Hippocampal formation (tissue), 2 donors: Measurements from ENCODE around the gene SNHG17.
A peak's percentile ranks its signal among the peaks of the same experiment; 100 is the strongest.
"Not testable (repeated sequence)": the region's sequence is repeated elsewhere in the genome, so short reads cannot be mapped to it uniquely, and the experiment has no call there.

Experiments used
- DNase-seq, 2 donors: peaks; one replicate each; lab custom pipeline; 2025; lab: John Stamatoyannopoulos, UW

The SNHG17 gene

GRCh38 chr20:38447931-38448675 lies 13.0 kb upstream of the SNHG17 start:
- no peak for DNase-seq

- DNase-seq = no peak
Measured at GRCh38 chr20:38447251-38447661, 12.1 kb upstream of the SNHG17 start.

GRCh38 chr20:38446441-38447209 lies 11.5 kb upstream of the SNHG17 start:
- peak; percentile 86 to 87 for DNase-seq

GRCh38 chr20:38445901-38446425 lies 10.8 kb upstream of the SNHG17 start:
- DNase-seq = no peak

GRCh38 chr20:38445381-38445796 lies 10.3 kb upstream of the SNHG17 start:
- no peak for DNase-seq

- DNase-seq = no peak
Measured at GRCh38 chr20:38441916-38442315, 6.8 kb upstream of the SNHG17 start.

- DNase-seq = not testable (repeated sequence)
Measured at GRCh38 chr20:38441110-38441509, 6.0 kb upstream of the SNHG17 start.

GRCh38 chr20:38437796-38438195 lies 2.7 kb upstream of the SNHG17 start:
- no peak for DNase-seq

GRCh38 chr20:38435555-38435939 lies 419 bp upstream of the SNHG17 start:
- DNase-seq = no peak

- no peak for DNase-seq
Measured at GRCh38 chr20:38434301-38434741, 807 bp downstream of the SNHG17 start.

- DNase-seq = no peak
Measured at GRCh38 chr20:38433304-38433972, 1.7 kb downstream of the SNHG17 start.

- DNase-seq = not testable (repeated sequence)
Measured at GRCh38 chr20:38432870-38433269, 2.3 kb downstream of the SNHG17 start.

- DNase-seq = no peak
Measured at GRCh38 chr20:38432292-38432691, 2.8 kb downstream of the SNHG17 start.

GRCh38 chr20:38430679-38431325 lies 4.3 kb downstream of the SNHG17 start:
- DNase-seq = no peak

GRCh38 chr20:38429301-38429700 lies 5.8 kb downstream of the SNHG17 start:
- DNase-seq = no peak

- no peak for DNase-seq
Measured at GRCh38 chr20:38428800-38429199, 6.3 kb downstream of the SNHG17 start.

- no peak for DNase-seq
Measured at GRCh38 chr20:38427655-38428023, 7.5 kb downstream of the SNHG17 start.

GRCh38 chr20:38426006-38426897 lies 8.9 kb downstream of the SNHG17 start:
- DNase-seq = no peak

- no peak for DNase-seq
Measured at GRCh38 chr20:38424401-38424800, 10.7 kb downstream of the SNHG17 start.

GRCh38 chr20:38423541-38423940 lies 11.6 kb downstream of the SNHG17 start:
- DNase-seq = no peak

GRCh38 chr20:38421915-38422314 lies 13.2 kb downstream of the SNHG17 start:
- DNase-seq = no peak
